SU-DHL-6 (cell line): ENCODE results near the gene DPYSL5.

Experiments
- CTCF ChIP-seq: fragments of 200-600 bp; sonication (generic); IDR thresholded peaks from one replicate; pipeline ENCODE4 v1.5.1; 2017; ENCODE audit warnings: antibody characterized with exemption, mild to moderate bottlenecking, low read length, moderate library complexity; ENCODE audit not compliant: insufficient read depth, poor library complexity, severe bottlenecking
- EZH2phosphoT487 ChIP-seq: fragments of 200-600 bp; sonication (generic), shearing (Covaris generic); conservative IDR thresholded peaks from 2 replicates; pipeline ENCODE4 v1.6.1; 2018; ENCODE audit warnings: mild to moderate bottlenecking, antibody characterized with exemption, low read length, moderate library complexity, mixed read lengths

- TF ChIP-seq CTCF: no peak
- no peak for TF ChIP-seq EZH2phosphoT487
Observed at GRCh38 chr2:26913999-26914658, 66.2 kb downstream of the DPYSL5 start.
